Astrocyte (in vitro differentiated cells and primary cell): Measurements from ENCODE around the gene CENPB. TPM values are rescaled to one million over a fixed set of nuclear protein-coding genes. Genes with fewer than 3 reads are reported as not detected.
A peak's percentile ranks its signal among the peaks of the same experiment; 100 is the strongest.
"Not testable (repeated sequence)": the region's sequence is repeated elsewhere in the genome, so short reads cannot be mapped to it uniquely, and the experiment has no call there.

Experiments
- DNase-seq: peaks from one replicate; pipeline ENCODE4 v3.0.0-alpha.2; 2010; ENCODE audit warnings: low read depth
- FAIRE-seq: peaks from 2 replicates; lab custom pipeline; 2011; peaks lifted over from hg19 to GRCh38; lab: Jason Lieb, UNC
- H2AFZ ChIP-seq: 2 replicates; pipeline ENCODE4 v1.6.0; 2012; ENCODE audit warnings: low read depth, low read length, inconsistent platforms
- H3K27ac ChIP-seq: 2 replicates; pipeline ENCODE4 v1.5.1; 2011; ENCODE audit warnings: low read depth, low read length, inconsistent platforms
- H3K27me3 ChIP-seq: 2 replicates; pipeline ENCODE4 v1.6.0; 2011; ENCODE audit warnings: low read length, inconsistent platforms; ENCODE audit not compliant: insufficient read depth
- H3K36me3 ChIP-seq: 2 replicates; pipeline ENCODE4 v1.5.1; 2011; ENCODE audit warnings: low read length, inconsistent platforms; ENCODE audit not compliant: insufficient read depth
- H3K4me1 ChIP-seq: 2 replicates; pipeline ENCODE4 v1.5.1; 2011; ENCODE audit warnings: low read length, inconsistent platforms; ENCODE audit not compliant: insufficient read depth
- H3K4me2 ChIP-seq: 2 replicates; pipeline ENCODE4 v1.6.0; 2012; ENCODE audit warnings: low read length, inconsistent platforms
- H3K4me3 ChIP-seq: 2 replicates; pipeline ENCODE4 v1.5.1; 2011; ENCODE audit warnings: low read depth, mild to moderate bottlenecking, low read length, inconsistent platforms; ENCODE audit not compliant: insufficient read depth
- H3K79me2 ChIP-seq: 2 replicates; pipeline ENCODE4 v1.6.0; 2012; ENCODE audit warnings: mild to moderate bottlenecking, low read length, inconsistent platforms; ENCODE audit not compliant: insufficient read depth
- H3K9ac ChIP-seq: 2 replicates; pipeline ENCODE4 v1.6.0; 2012; ENCODE audit warnings: mild to moderate bottlenecking, low read length, inconsistent platforms
- H3K9me3 ChIP-seq: 2 replicates; pipeline ENCODE4 v1.5.1; 2012; ENCODE audit warnings: low read depth, mild to moderate bottlenecking, low read length, inconsistent platforms; ENCODE audit not compliant: insufficient read depth
- H4K20me1 ChIP-seq: 2 replicates; pipeline ENCODE4 v1.6.0; 2012; ENCODE audit warnings: low read length, inconsistent platforms; ENCODE audit not compliant: insufficient read depth
- H3K27ac Mint-ChIP-seq: one replicate; pipeline ENCODE4 v1.8.0; 2021; ENCODE audit warnings: mild to moderate bottlenecking, mixed read lengths; ENCODE audit not compliant: unreplicated experiment
- H3K27me3 Mint-ChIP-seq: one replicate; pipeline ENCODE4 v1.8.0; 2021; ENCODE audit warnings: low read depth, mixed read lengths; ENCODE audit not compliant: unreplicated experiment
- H3K36me3 Mint-ChIP-seq: one replicate; pipeline ENCODE4 v1.8.0; 2021; ENCODE audit warnings: low read depth, mixed read lengths; ENCODE audit not compliant: unreplicated experiment
- H3K4me1 Mint-ChIP-seq: one replicate; pipeline ENCODE4 v1.8.0; 2021; ENCODE audit warnings: low read depth, mixed read lengths; ENCODE audit not compliant: unreplicated experiment
- H3K4me3 Mint-ChIP-seq: one replicate; pipeline ENCODE4 v1.8.0; 2021; ENCODE audit warnings: mild to moderate bottlenecking, moderate library complexity, mixed read lengths; ENCODE audit not compliant: unreplicated experiment
- H3K9me3 Mint-ChIP-seq: one replicate; pipeline ENCODE4 v1.8.0; 2021; ENCODE audit warnings: mild to moderate bottlenecking, mixed read lengths; ENCODE audit not compliant: unreplicated experiment
- CTCF ChIP-seq: IDR thresholded peaks from 2 replicates; pipeline ENCODE4 v1.5.1; 2011; ENCODE audit warnings: low read depth, mild to moderate bottlenecking, inconsistent platforms, low read length, moderate library complexity; ENCODE audit not compliant: insufficient read depth
- EZH2 ChIP-seq: IDR thresholded peaks from 2 replicates; pipeline ENCODE4 v1.6.1; 2012; ENCODE audit warnings: mild to moderate bottlenecking, low read length, inconsistent platforms; ENCODE audit not compliant: insufficient read depth
- total RNA-seq: library from RNA; stranded (reverse); gene quantifications from 2 replicates; pipeline ENCODE4 v1.2.1, GENCODE V29; 2021

CENPB gene
- total RNA-seq, 1 donor from 2014 or later: 39.1 TPM

GRCh38 chr20:3794701-3795420 is 8.3 kb upstream of the CENPB start:
- Mint-ChIP-seq H3K27ac (no peak overlapping the region), H3K36me3 (peaks cover 3% of the 10 kb centered on the region), H3K9me3 (no peaks in the 10 kb centered on the region), H3K27me3 (peaks cover 9% of the 10 kb centered on the region), H3K4me1 (peaks cover 6% of the 10 kb centered on the region), H3K4me3 (peak overlapping the region; percentile 86)
- H3K79me2 ChIP-seq: peaks cover 30% of the 10 kb centered on the region
- H3K27ac ChIP-seq: peak overlapping the region; percentile 89
- peak overlapping the region; percentile 87 for H3K9ac ChIP-seq
- DNase-seq (no peak), FAIRE-seq (no peak)
- peak overlapping the region; percentile 89 for H3K4me2 ChIP-seq
- H3K36me3 ChIP-seq: no peaks in the 10 kb centered on the region
- no peak for TF ChIP-seq EZH2
- TF ChIP-seq CTCF: no peak
- H3K9me3 ChIP-seq: no peaks in the 10 kb centered on the region
- no peaks in the 10 kb centered on the region for H3K27me3 ChIP-seq
- H4K20me1 ChIP-seq: peaks cover 6% of the 10 kb centered on the region
- H3K4me3 ChIP-seq: peak overlapping the region; percentile 65
- peaks cover 30% of the 10 kb centered on the region for H3K4me1 ChIP-seq
- peak overlapping the region; percentile 99 for H2AFZ ChIP-seq

- H3K27ac Mint-ChIP-seq, H3K27me3 Mint-ChIP-seq, H3K9ac ChIP-seq, H3K9me3 ChIP-seq, H3K4me2 ChIP-seq, H4K20me1 ChIP-seq, H3K36me3 ChIP-seq, FAIRE-seq, H3K27me3 ChIP-seq, H3K4me3 ChIP-seq, H2AFZ ChIP-seq, H3K27ac ChIP-seq, H3K4me1 Mint-ChIP-seq, H3K9me3 Mint-ChIP-seq, H3K36me3 Mint-ChIP-seq, H3K4me3 Mint-ChIP-seq, DNase-seq: not testable (repeated sequence)
- Histone ChIP-seq H3K4me1 (peaks cover 25% of the 10 kb centered on the region), H3K79me2 (peaks cover 25% of the 10 kb centered on the region)
Measured at GRCh38 chr20:3794168-3794567, 7.6 kb upstream of the CENPB start.

GRCh38 chr20:3789201-3789600 is 2.7 kb upstream of the CENPB start:
- not testable (repeated sequence) for H3K36me3 Mint-ChIP-seq, H3K9me3 ChIP-seq, FAIRE-seq, H2AFZ ChIP-seq, H3K36me3 ChIP-seq, H3K4me1 Mint-ChIP-seq, H3K9me3 Mint-ChIP-seq, H3K4me2 ChIP-seq, H3K27ac Mint-ChIP-seq, H3K27ac ChIP-seq, H3K4me3 Mint-ChIP-seq, DNase-seq, H3K9ac ChIP-seq, H3K4me3 ChIP-seq, H3K27me3 ChIP-seq
- H3K4me1 ChIP-seq: peaks cover 18% of the 10 kb centered on the region
- peaks cover 19% of the 10 kb centered on the region for H4K20me1 ChIP-seq
- H3K79me2 ChIP-seq: peaks cover 21% of the 10 kb centered on the region
- H3K27me3 Mint-ChIP-seq: peaks cover 13% of the 10 kb centered on the region
